Muscle of back (tissue), 11 donors: ENCODE measurements around the gene FAAP100. TPM values are rescaled to one million over a fixed set of nuclear protein-coding genes. Genes with fewer than 3 reads are reported as not detected.
A peak's percentile ranks its signal among the peaks of the same experiment; 100 is the strongest.

Source experiments
- DNase-seq, 3 donors: peaks; one replicate each; pipeline versions ENCODE4 v3.0.0 to v3.0.0-alpha.2; 2013
- polyA plus RNA-seq, 10 donors: library from polyadenylated mRNA; unstranded; fragments of 120-200 nt; gene quantifications; one replicate each; pipeline ENCODE4 v1.2.1, GENCODE V29; 2013; ENCODE audit not compliant: insufficient read length in 10 of 10

The FAAP100 gene
- polyA plus RNA-seq, 10 donors = 12.9 to 23.7 (median 18.7) TPM

DNA sequence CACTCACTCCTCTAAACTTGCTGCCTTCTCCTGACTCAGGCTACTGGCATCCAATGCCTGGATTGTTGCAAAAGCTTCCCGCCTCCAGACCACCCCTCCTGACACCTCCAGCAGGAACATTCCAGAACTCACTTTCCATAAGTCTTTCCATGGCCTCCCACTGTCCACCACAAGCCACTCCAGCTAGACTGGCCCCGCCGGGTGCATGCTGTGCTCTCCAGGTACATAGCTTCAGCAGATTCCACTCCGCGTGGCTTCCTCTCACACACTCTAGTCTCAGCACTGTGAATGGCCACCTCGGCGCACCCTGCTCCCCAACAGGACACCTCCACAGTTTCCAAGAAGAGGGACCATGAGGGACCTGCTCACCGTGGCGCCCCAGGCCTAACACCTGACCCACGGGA lies 25.9 kb upstream of the FAAP100 start:
- DNase-seq = no peak

DNA sequence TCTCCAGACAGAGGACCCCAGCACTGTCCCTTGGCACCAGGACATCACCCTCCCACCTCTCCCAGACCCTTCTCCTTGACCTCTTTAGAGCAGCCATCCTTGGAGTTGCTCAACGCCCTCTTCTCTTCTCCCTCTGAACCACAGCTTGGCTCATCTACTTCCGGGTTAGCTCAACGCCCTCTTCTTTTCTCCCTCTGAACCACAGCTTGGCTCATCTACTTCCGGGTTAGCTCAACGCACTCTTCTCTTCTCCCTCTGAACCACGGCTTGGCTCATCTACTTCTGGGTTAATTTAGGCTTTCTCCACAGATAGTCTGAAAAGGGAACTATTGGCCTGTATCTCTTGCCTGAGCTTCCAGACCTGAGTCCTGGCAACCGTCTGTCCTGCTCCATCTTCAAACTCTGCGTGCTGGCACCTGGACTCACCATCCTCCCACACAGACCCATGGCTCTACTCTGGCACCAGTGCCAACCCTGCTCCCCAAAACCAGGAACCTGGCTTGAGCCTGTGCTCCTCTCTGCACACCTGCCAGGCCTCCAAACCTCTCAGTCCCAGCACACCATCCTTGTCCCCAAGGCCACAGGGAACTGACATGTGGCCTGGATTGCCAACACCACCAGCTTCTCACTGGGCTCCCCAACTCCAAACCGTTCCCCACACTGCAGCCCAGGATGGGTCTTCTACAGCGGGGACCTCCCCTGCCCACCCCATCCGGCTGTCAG lies 25.3 kb upstream of the FAAP100 start:
- DNase-seq = no peak

DNA sequence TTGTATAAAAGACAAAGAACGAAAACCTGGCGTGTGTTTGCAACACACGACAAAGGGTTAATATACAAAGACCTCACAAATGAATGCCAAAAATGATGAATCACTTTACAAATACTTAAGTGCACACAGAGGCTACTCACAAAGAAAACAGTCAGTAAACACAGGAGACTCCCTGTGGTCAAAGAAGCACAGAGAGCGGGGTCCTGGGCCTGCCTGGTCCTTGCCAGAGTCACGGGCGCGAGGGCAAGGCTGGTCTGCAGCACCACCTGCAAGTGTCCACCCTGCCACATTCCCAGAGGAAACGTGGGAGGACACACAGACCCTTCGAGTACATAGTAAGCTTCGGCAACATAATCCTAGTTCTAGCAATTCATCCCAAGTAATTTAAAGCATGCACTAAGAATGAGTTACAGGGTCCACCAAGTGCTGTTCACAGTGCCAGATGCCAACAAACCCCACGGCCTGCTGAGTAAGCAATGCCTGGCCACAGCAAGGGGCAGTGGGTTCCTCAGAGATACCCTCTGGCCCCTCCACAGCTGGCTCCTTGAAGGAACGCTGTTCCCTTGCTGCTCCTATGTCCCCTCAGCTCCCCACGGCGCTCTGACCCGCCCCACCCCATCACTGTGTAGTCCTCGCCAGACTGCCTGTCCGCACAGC lies 24.6 kb upstream of the FAAP100 start:
- peak in 1 of 3 donors; percentile 42 for DNase-seq

GRCh38 chr17:81575836-81576235 lies 23.7 kb upstream of the FAAP100 start:
- no peak for DNase-seq

GRCh38 chr17:81574643-81574956 lies 22.4 kb upstream of the FAAP100 start:
- no peak for DNase-seq

DNA sequence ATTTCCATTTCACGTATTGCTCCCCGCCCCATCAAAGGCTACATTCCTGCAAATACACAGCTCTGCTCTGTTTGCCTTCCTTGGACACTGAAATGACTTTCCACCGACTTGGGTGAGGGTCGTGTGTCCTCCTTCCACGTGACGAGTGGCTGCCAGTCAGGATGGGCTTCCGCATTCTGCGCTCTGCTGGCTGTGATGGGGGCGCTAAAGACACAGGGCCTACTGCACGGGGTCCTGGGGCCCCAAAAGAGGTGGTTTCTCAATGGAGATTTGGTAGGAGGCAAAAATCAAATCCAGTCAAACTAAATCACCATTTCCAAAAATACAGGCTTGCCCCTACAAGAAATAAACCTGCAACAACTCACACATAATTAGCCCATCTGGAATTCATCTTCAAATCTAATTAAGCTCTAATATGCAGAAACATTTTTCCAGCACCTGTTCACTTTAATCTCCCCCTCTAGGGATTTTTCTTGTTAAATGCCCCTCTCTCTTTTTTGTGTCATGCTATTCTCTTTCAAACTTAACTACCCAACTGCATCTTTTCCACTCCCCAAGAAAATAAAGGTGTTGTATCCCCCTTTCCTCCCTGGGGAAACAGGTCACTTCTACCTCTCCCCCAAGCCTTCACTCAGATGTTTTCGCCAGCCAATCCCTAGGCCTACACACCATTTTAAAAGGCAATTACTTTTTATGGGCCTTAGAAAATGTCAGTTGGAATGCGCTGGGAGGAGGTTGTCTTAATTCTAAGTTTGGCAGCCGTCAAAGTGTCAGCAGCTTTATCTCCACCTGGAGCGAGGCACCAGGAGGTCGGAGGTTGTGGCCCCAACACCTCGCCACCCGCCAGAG lies 21.9 kb upstream of the FAAP100 start:
- DNase-seq = no peak

GRCh38 chr17:81572563-81573168 lies 20.5 kb upstream of the FAAP100 start:
- DNase-seq = no peak

- DNase-seq = no peak
Observed at GRCh38 chr17:81570964-81571363, 18.8 kb upstream of the FAAP100 start.

GRCh38 chr17:81569986-81570514 lies 17.9 kb upstream of the FAAP100 start:
- no peak for DNase-seq

GRCh38 chr17:81568416-81568815 lies 16.3 kb upstream of the FAAP100 start:
- no peak for DNase-seq

DNA sequence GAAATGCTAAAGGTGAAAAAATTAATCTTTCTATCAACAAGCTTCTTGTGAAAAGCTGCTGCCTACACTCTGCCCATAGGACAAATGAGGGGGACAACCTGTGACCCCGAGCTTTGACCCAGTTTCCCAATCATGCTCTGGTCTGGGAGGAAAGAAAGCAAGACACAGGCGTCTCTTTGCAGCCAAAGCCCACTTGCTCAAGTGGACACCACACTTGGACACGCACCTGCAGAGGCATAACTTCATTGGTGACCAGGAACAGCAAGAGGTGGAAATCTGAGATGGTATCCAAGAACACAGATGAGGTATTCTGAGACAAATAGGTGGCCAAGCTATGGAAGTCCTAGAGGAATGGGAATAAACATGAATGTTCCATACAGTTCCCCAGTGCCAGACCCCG lies 15.0 kb upstream of the FAAP100 start:
- peak in 1 of 3 donors; percentile 44 for DNase-seq

GRCh38 chr17:81566461-81567126 lies 14.4 kb upstream of the FAAP100 start:
- DNase-seq = peak; percentile 85 to 96 (median 93)

DNA sequence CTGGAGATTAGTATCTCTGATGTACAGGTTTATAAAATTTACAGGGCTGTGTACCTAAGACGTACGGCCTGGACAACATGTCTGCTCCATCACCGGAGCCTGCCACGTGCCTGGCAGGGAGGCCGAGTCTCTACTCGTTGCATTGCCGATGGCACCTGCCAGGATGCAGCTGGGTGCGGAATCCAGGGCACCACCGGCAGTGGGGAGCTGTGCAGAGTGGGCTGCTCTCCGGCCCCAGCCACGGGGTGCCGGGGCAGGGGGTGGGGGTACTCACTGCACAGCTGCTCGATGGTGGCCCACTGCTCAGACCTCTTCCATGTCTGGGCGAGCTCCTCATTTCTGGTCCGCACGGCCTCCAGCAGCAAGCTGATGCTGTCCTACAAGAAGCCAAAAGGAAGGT lies 13.1 kb upstream of the FAAP100 start:
- DNase-seq = no peak

DNA sequence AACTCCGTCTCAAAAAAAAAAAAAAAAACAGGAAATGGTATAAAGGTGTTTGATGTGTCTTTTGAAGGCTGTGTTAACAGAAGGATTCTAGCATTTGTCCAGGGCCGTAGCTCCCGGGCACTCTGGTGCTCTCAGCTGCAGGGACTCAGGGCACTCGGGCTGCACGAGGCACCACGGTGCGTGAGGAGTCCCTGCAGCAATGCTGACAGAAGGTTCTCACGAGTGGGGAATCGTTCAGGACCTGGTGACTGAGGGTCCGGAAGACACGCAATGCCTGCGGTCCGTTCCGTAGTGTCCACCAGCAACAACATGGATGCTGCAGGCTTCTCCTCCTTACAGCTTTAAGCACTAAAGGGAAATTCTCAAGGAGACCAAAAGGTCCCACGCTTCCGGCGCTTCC lies 12.6 kb upstream of the FAAP100 start:
- no peak for DNase-seq

DNA sequence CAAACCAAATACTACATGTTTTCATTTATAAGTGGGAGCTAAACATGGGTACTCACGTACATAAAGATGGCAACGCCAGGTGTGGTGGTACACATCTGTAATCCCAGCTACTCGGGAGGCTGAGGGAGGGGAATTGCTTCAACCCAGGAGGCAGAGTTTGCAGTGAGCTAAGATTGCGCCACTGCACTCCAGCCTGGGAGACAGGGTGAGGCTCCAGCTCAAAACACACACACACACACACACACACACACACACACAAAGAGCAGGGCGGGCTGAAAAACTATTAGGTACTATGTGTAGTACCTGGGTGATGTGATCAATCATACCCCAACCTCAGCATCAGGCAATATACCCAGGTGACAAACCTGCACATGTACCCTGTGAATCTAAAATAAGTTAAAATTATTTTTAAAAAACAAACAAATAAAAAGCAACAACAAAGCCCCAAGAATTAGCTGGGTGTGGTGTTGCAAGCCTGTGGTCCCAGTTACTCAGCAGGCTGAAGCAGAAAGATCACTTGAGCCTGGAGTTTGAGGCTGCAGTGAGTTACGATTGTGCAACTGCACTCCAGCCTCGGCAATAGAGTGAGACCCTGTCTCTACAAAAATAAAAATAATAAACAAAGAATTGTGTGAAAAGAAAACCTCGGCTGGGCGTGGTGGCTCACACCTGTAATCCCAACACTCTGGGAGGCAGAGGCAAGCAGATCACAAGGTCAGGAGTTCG lies 11.9 kb upstream of the FAAP100 start:
- DNase-seq = no peak

DNA sequence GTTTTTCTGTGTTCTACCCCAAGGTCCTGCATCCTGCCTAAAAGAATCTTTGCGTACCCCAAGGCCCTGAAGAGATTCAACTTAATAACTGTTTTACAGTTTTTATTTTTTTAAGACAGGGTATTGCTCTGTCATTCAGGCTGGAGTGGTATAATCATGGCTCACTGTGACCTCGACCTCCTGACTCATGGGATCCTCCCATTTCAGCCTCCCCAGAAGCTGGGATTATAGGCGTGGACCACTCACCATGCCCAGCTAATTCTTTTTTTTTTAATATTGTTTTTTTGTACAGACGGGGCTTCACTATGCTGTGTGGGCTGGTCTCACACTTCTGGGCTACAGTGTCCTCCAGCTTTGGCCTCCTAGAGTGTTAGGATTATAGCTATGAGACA lies 9.3 kb upstream of the FAAP100 start:
- DNase-seq = no peak

DNA sequence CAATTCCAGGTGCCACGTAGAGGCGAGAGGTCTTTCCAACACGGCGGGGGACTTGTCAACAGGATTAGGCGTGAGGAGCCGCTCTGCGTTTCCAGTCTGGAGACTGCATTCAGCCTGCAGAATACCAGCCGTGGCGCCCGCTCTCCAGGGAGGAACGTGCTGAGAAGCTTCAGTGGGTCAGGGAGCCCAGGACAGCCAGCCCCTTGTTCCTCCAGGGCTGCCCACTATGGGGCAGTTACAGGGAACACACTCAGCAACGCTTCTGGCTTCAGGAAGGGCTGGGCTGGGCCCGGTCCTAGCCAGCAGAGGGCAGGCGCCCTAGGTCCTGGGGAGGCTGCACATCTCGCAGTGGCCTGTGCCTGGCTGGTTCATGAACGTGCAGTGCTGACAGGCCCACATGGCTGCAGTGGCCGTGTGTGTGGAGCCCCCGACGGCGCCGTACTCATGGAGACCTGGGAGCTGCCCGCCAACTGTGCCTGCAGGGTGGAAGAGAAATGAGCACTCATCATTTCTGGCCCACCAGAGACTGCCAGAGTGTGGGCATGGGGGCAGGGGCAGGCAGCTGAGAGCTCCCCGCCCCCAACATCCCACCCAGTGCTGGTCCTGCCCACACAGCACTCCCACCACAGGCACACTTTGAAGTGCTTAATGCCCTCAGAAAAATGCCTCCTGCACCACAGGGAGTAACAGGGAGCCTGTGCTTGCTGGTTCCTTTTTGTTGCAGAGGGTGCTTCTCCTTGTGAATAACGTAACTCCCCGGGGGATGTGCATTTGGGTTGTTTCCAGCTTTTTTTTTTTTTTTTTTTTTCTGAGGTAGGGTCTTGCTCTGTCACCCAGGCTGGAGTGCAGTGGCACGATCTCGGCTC lies 7.0 kb upstream of the FAAP100 start:
- no peak for DNase-seq

DNA sequence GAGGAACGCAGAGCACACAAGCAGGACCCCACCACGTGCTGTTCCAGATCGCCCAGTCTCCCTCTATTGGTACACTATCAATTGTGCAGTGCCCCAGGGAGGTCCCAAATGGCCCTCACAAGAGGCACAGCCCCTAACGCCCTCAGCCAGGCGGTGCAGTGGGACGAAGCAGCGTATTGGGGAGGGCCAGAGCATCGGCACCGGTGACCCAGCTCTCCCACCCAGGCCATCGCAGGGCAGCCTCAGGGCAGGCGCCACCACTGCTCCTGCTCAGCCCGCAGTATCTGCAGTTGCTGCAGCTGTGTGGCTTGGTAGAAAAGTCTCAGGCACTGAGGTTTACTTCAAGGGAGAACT lies 5.9 kb upstream of the FAAP100 start:
- DNase-seq = no peak

DNA sequence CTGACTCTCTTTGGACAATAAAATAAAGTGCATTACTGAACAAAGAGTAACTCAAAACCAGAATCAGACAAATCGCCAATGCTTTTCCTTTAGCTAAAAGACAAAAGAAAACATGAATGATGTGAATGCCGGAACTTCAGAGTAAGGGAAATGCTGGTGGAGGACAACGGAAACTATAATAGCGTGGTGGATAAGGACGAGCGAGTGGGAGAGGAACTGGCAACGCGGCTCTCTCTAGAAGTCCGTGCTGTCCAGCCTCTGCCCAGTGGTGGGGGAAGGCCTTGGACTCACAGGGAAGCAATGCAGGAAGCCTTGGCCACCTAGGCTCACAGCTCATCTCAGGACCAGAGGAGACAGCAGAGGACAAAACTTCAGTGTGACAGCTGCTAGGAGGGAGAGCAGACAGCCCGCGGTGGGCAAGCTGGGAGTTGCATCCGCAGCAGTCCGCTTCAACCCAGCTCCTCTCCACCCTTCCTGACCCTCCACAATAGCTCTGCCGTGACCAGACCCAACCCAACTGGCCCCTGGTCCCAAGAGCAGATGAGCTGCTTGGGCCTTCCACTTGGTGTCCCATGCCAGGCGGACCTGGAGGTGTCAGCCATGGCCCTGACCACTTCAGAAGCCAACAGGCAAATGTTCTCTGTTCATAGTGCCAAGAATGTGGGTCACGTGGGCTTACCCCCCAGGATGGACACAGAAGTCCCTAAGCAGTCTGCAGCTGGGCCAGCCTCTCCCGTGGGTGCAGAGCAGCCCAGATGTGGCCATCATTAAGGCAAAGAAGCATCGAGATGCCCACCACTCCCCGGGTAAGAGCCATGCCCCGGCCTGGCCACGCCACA lies 5.3 kb upstream of the FAAP100 start:
- no peak for DNase-seq
